GM12878 (cell line): Measurements from ENCODE around the gene COA3. TPM values are rescaled to one million over a fixed set of nuclear protein-coding genes. Genes with fewer than 3 reads are reported as not detected.

Source experiments
- ATAC-seq: fragments of 200-7000 bp; cut with Tn5 transposase; 3 replicates; pipeline ENCODE4 v1.9.1; 2020; ENCODE audit warnings: mild to moderate bottlenecking, moderate library complexity
- Bru-seq: library from RNA; stranded (reverse); fragments of 400-500 nt; gene quantifications from one replicate; lab custom pipeline; 2021; lab: Mats Ljungman, UMichigan
- BruChase-seq, 2 experiments: library from RNA; stranded (reverse); fragments of 400-500 nt; gene quantifications; one replicate each; lab custom pipeline; 2021; lab: Mats Ljungman, UMichigan
- BruUV-seq: library from RNA; stranded (reverse); fragments of 400-500 nt; replicated peaks from 2 replicates; lab custom pipeline; 2021; lab: Mats Ljungman, UMichigan
- CTCF ChIA-PET: fragments of 300-600 bp; sonication (Branson Sonifier 250); formaldehyde crosslinking; extraction: SDS; loops from one replicate; lab custom pipeline; 2021; ENCODE audit warnings: inconsistent platforms; lab: Yijun Ruan, JAX
- POLR2A ChIA-PET: fragments of 350-600 bp; formaldehyde crosslinking; extraction: SDS; loops from one replicate; lab custom pipeline; 2021; ENCODE audit warnings: inconsistent platforms; lab: Charles Lee
- RAD21 ChIA-PET: fragments of 300-600 bp; sonication (Branson Sonifier 250); formaldehyde crosslinking; loops from one replicate; lab custom pipeline; 2023; ENCODE audit warnings: antibody characterized with exemption; ENCODE audit not compliant: unreplicated experiment; lab: Charles Lee
- SMC1A ChIA-PET: fragments of 300-600 bp; sonication (Branson Sonifier 250); formaldehyde crosslinking; loops from one replicate; lab custom pipeline; 2023; ENCODE audit not compliant: unreplicated experiment, uncharacterized antibody; lab: Charles Lee
- DNase-seq: peaks from one replicate; pipeline ENCODE4 v3.0.0-alpha.2; 2011; ENCODE audit warnings: low read depth, low spot score
- FAIRE-seq: peaks from 3 replicates; lab custom pipeline; 2011; peaks lifted over from hg19 to GRCh38; lab: Jason Lieb, UNC
- H2AFZ ChIP-seq: 2 replicates; pipeline ENCODE4 v1.6.0; 2011; ENCODE audit warnings: low read depth, low read length, control low read depth; ENCODE audit not compliant: control insufficient read depth
- H3K27ac ChIP-seq: 2 replicates; pipeline ENCODE4 v1.5.1; 2011; ENCODE audit warnings: control low read depth; ENCODE audit not compliant: control insufficient read depth, insufficient read depth
- H3K27me3 ChIP-seq, 2 experiments: replicated peaks in 1 of 2; 2 replicates each; pipeline versions ENCODE4 v1.6.0 to v1.6.1; 2011; ENCODE audit warnings: low read length in 1 of 2; ENCODE audit not compliant: control insufficient read depth in 2 of 2, insufficient read depth in 2 of 2
- H3K36me3 ChIP-seq, 2 experiments: 2 replicates each; pipeline ENCODE4 v1.5.1; 2011; ENCODE audit warnings: low read length in 1 of 2; ENCODE audit not compliant: control insufficient read depth in 2 of 2, insufficient read depth in 2 of 2
- H3K4me1 ChIP-seq: 2 replicates; pipeline ENCODE4 v1.6.1; 2011; ENCODE audit warnings: mild to moderate bottlenecking, low read length, moderate library complexity, mixed read lengths; ENCODE audit not compliant: control insufficient read depth, insufficient read depth
- H3K4me2 ChIP-seq: 2 replicates; pipeline ENCODE4 v1.6.0; 2011; ENCODE audit warnings: control low read depth; ENCODE audit not compliant: control insufficient read depth, insufficient read depth
- H3K4me3 ChIP-seq: fragments of 200-600 bp; sonication (generic); 2 replicates; pipeline ENCODE4 v1.5.1; 2016
- H3K79me2 ChIP-seq: 2 replicates; pipeline ENCODE4 v1.6.0; 2011; ENCODE audit warnings: low read length; ENCODE audit not compliant: control insufficient read depth, insufficient read depth
- H3K9ac ChIP-seq: 2 replicates; pipeline ENCODE4 v1.8.0; 2011; ENCODE audit warnings: low read length, control low read depth, mixed read lengths; ENCODE audit not compliant: control insufficient read depth, insufficient read depth
- H3K9me3 ChIP-seq: replicated peaks from 3 replicates; pipeline ENCODE4 v1.5.1; 2011; ENCODE audit warnings: mild to moderate bottlenecking, low read length; ENCODE audit not compliant: control insufficient read depth, insufficient read depth
- H4K20me1 ChIP-seq: 2 replicates; pipeline ENCODE4 v1.6.0; 2011; ENCODE audit not compliant: control insufficient read depth, insufficient read depth
- CREB1 ChIP-seq: IDR thresholded peaks from 2 replicates; pipeline ENCODE4 v1.6.1; 2012; ENCODE audit warnings: low read depth, mild to moderate bottlenecking, inconsistent platforms
- EP300 ChIP-seq, 2 experiments: fragments of 150-350 bp in 1 of 2; IDR thresholded peaks; 2 replicates each; pipeline ENCODE4 v1.6.1; 2011 to 2012; ENCODE audit warnings: low read depth in 2 of 2, low read length in 2 of 2, borderline replicate concordance in 1 of 2, improper control_type of control experiment in 1 of 2, inconsistent platforms in 1 of 2; ENCODE audit not compliant: control insufficient read depth in 1 of 2
- EZH2 ChIP-seq: IDR thresholded peaks from 2 replicates; pipeline ENCODE4 v1.6.1; 2012; ENCODE audit warnings: low read depth, mild to moderate bottlenecking, control low read depth, inconsistent platforms, low read length, borderline replicate concordance; ENCODE audit not compliant: control insufficient read depth
- IKZF2 ChIP-seq, 2 experiments: fragments of 450-650 bp; IDR thresholded peaks; 2 replicates each; pipeline ENCODE4 v1.6.1; 2017; ENCODE audit warnings: mild to moderate bottlenecking in 2 of 2, moderate library complexity in 2 of 2
- NBN ChIP-seq: fragments of 450-650 bp; IDR thresholded peaks from 2 replicates; pipeline ENCODE4 v1.6.1; 2016
- NFIC ChIP-seq: IDR thresholded peaks from 2 replicates; pipeline ENCODE4 v1.6.1; 2012; ENCODE audit warnings: low read depth, mild to moderate bottlenecking, inconsistent platforms, low read length, moderate library complexity
- POLR2AphosphoS2 ChIP-seq: IDR thresholded peaks from 2 replicates; pipeline ENCODE4 v1.6.1; 2011; ENCODE audit warnings: low read depth, mild to moderate bottlenecking, low read length, improper control_type of control experiment, moderate library complexity
- SIN3A ChIP-seq: IDR thresholded peaks from 2 replicates; pipeline ENCODE4 v1.6.1; 2012; ENCODE audit warnings: low read depth, low read length, improper control_type of control experiment
- TCF7 ChIP-seq: IDR thresholded peaks from 2 replicates; pipeline ENCODE4 v1.6.1; 2014; ENCODE audit warnings: antibody characterized with exemption, borderline replicate concordance
- ZNF274 ChIP-seq: IDR thresholded peaks from one replicate; pipeline ENCODE4 v1.8.0; 2011; ENCODE audit not compliant: insufficient read length, insufficient read depth
- WGBS: methylation state at CpG from one replicate; pipeline ENCODE4 v1.1.6; 2016; ENCODE audit warnings: low lambda C conversion rate; ENCODE audit not compliant: insufficient replicate concordance, insufficient coverage; ENCODE audit errors: missing lambda C conversion rate; 5-methylcytosine and 5-hydroxymethylcytosine counted together
- in situ Hi-C: fragments of 300-500 bp; cut with MboI; formaldehyde crosslinking; loops from 9 replicates; pipeline ENCODE4 v1.14.3; 2018; ENCODE audit warnings: mixed read lengths
- intact Hi-C: fragments of 100-400 bp; cut with micrococcal nuclease; formaldehyde crosslinking; loops from one replicate; pipeline ENCODE4 v1.14.2; 2022; ENCODE audit not compliant: unreplicated experiment
- long read RNA-seq, 2 experiments: library from polyadenylated mRNA; unstranded; transcript quantifications; one replicate each; pipeline ENCODE4 v2.0.0, GENCODE V29; 2019 to 2020
- polyA minus RNA-seq, 3 experiments: library from RNA; depleted of rRNA, polyadenylated mRNA; stranded (reverse); fragments of >200 nt; gene quantifications; 2 replicates each; pipeline ENCODE4 v1.2.3, GENCODE V29; 2011
- polyA plus RNA-seq, 11 experiments: library from polyadenylated mRNA; depleted of rRNA in 4 of 11; unstranded in 6 of 11; stranded (reverse) in 5 of 11; fragments of >200 nt; fragmentation: Nextera tagmentation in 4 of 11; fragmentation: Illumina TruSeq in 1 of 11; extraction: Ambion mirVana in 4 of 11; extraction: Trizol in 1 of 11; gene quantifications; 1 replicate in 1 of 11; 2 replicates in 10 of 11; pipeline versions ENCODE4 v1.2.1 to v1.2.3, GENCODE V29; 2011 to 2016; ENCODE audit warnings: inconsistent platforms in 2 of 11, missing spikeins in 2 of 11, low read depth in 1 of 11
- total RNA-seq, 4 experiments: library from RNA; depleted of rRNA in 3 of 4; stranded (reverse); fragments of >200 nt in 3 of 4; fragmentation: Illumina TruSeq in 1 of 4; extraction: Trizol in 1 of 4; gene quantifications; 2 replicates each; pipeline versions ENCODE4 v1.2.1 to v1.2.3, GENCODE V29; 2013 to 2021
- TF ChIP-seq, protein P1 (sequence below): fragments of 450-650 bp; conservative IDR thresholded peaks from 2 replicates; pipeline ENCODE4 v1.6.1; 2017; ENCODE audit warnings: mild to moderate bottlenecking, moderate library complexity
- TF ChIP-seq, protein P2 (sequence below): fragments of 450-650 bp; IDR thresholded peaks from 2 replicates; pipeline ENCODE4 v1.6.1; 2016; ENCODE audit warnings: mild to moderate bottlenecking

Gene COA3, protein sequence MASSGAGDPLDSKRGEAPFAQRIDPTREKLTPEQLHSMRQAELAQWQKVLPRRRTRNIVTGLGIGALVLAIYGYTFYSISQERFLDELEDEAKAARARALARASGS
- total RNA-seq (2013; cell fraction: nucleolus; rRNA removed) = 16.2 and 16.6 TPM in 2 replicates
- total RNA-seq (2014; rRNA removed) = 67.1 and 69.8 TPM in 2 replicates
- total RNA-seq (2014; rRNA removed; fragmentation: Illumina TruSeq; extraction: Trizol) = 44.3 and 46.7 TPM in 2 replicates
- 44.0 and 45.2 TPM in 2 replicates for total RNA-seq (2021)
- polyA plus RNA-seq (2011; ENCODE audit: low read depth) = 57.2 TPM
- polyA plus RNA-seq (2011; rRNA removed) = 52.4 and 61.6 TPM in 2 replicates
- 84.3 and 87.9 TPM in 2 replicates for polyA plus RNA-seq (2011; cell fraction: cytosol; rRNA removed)
- polyA plus RNA-seq (2011; cell fraction: nucleus; rRNA removed) = 29.6 and 35.0 TPM in 2 replicates
- 42.6 and 44.0 TPM in 2 replicates for polyA plus RNA-seq (2012)
- 50.1 and 55.1 TPM in 2 replicates for polyA plus RNA-seq (2014; fragmentation: Illumina TruSeq; extraction: Trizol)
- polyA plus RNA-seq (2014; fragmentation: Nextera tagmentation; extraction: Ambion mirVana) = 100 to 1,000 TPM in 1 of 2 experiments, 10 to 100 TPM in 1; 86.5 to 123 TPM
- 62.1 and 62.4 TPM in 2 replicates for polyA plus RNA-seq (2014; rRNA removed)
- polyA plus RNA-seq (2016; fragmentation: Nextera tagmentation; extraction: Ambion mirVana) = 100 to 1,000 TPM; 154 to 161 TPM
- 28.1 and 42.8 TPM in 2 replicates for polyA minus RNA-seq (2011; rRNA and poly(A)+ RNA removed)
- 10.4 and 13.1 TPM in 2 replicates for polyA minus RNA-seq (2011; cell fraction: cytosol; rRNA and poly(A)+ RNA removed)
- polyA minus RNA-seq (2011; cell fraction: nucleus; rRNA and poly(A)+ RNA removed) = 17.3 and 17.4 TPM in 2 replicates
- Bru-seq, nascent RNA = percentile 79 among the genes with signal in this experiment
- percentile 84 among the genes with signal in this experiment for BruChase-seq, experiment 1, labeled RNA remaining after a 6-hour chase
- BruChase-seq, experiment 2, labeled RNA remaining after a 2-hour chase = percentile 82 among the genes with signal in this experiment
- long read RNA-seq, experiment 1, transcript COA3-201 (2 exons, 771 nt) = major isoform, 40 of 40 reads
- long read RNA-seq, experiment 1, partial matches to known transcripts = 0 of 40 reads
- long read RNA-seq, experiment 1, other reads (novel, unspliced or antisense) = 0 of 40 reads
- long read RNA-seq, experiment 2, transcript COA3-201 (2 exons, 771 nt) = major isoform, 101 of 101 reads
- long read RNA-seq, experiment 2, partial matches to known transcripts = 0 of 101 reads
- long read RNA-seq, experiment 2, other reads (novel, unspliced or antisense) = 0 of 101 reads

DNA sequence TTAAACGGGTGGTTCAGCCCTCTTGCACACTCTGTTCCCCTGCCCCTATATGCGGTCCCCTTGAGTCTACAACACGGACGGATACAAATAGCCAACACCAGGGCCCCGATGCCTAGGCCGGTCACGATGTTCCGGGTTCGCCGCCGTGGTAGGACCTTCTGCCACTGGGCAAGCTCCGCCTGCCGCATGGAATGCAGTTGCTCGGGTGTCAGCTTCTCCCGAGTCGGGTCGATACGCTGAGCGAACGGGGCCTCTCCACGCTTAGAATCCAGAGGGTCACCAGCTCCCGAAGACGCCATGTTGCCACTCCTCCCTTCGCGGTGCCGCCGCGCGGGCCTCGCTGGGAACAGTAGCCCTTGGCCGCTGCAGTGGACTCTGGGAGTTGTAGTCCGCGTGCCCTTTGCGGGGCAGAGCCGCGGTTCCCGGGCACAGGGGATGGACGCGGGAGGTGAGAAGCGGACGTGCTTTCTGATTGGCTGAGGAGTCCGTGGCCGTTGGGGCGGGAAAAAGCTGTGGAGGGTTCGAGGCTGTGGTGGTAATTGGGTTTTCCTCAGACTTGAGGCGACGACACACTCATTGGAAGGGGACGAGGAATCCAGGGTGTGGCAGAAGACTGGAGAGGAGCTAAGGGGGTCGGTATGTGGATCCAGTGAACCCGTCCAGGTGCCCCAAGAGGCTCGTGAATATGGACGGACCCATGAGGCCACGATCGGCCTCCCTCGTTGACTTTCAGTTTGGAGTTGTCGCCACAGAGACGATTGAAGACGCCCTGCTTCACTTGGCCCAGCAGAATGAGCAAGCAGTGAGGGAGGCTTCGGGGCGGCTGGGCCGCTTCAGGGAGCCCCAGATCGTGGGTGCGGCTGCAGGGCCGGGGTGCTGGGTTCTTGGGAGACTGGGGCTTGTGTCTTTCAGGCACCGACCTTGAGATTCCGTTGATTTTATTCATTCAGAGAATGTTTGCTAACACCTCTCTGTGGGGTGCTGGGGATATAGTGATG is at the start of gene COA3, which contains the start of gene CNTD1:
Gene COA3, minus strand, starts transcription at position 322 of the 998 bp plus-strand sequence. Its CDS starts 23 bp downstream, at position 299.
Gene CNTD1, plus strand, starts transcription at position 479 of the 998 bp plus-strand sequence. Its CDS starts 207 bp downstream, at position 686.
- FAIRE-seq (peak; percentile 92), DNase-seq (peak; percentile 31), ATAC-seq (peak; percentile 100)
- no TSS peak for BruUV-seq
- 25% methylated on average over 64 of the region's 66 CpGs for WGBS
- POLR2A ChIA-PET = interaction anchor here (0.6 kb wide), 1 partner anchor 179 kb away, joined by 3 read pairs; no protein-coding TSS in a partner anchor
- in situ Hi-C loops = no loop called here
- Histone ChIP-seq H3K27me3 (no peaks in the 10 kb centered on the region), H3K4me1 (peaks cover 10% of the 10 kb centered on the region), H3K27ac (no peak within 1 kb of the TSS), H3K9me3 (no peaks in the 10 kb centered on the region), H3K36me3 (no peaks in the 10 kb centered on the region), H3K9ac (peak within 1 kb of the TSS; percentile 81), H3K4me3 (peak within 1 kb of the TSS; percentile 76), H4K20me1 (no peaks in the 10 kb centered on the region), H3K79me2 (peaks cover 6% of the 10 kb centered on the region), H2AFZ (peak within 1 kb of the TSS; percentile 97), H3K4me2 (peak within 1 kb of the TSS; percentile 82)
- CTCF ChIA-PET = interaction anchor here (0.7 to 2.9 kb wide), 7 partner anchors 10 to 199 kb away, joined by 3 to 11 read pairs (median 5); partner anchors contain the start of genes BECN1, RPL27 and VPS25
- SMC1A ChIA-PET = interaction anchor here (1.1 to 1.7 kb wide), 3 partner anchors 12 to 357 kb away, joined by 3 to 4 read pairs (median 4); no protein-coding TSS in a partner anchor
- intact Hi-C loops = no loop called here
- RAD21 ChIA-PET = interaction anchor here (1.1 kb wide), 1 partner anchor 199 kb away, joined by 3 read pairs; the partner anchor contains the start of gene RPL27
- TF ChIP-seq SIN3A (peak; percentile 76), POLR2AphosphoS2 (0 out of 2 replicates have a peak, but pooled peaks have one; percentile 58), EZH2 (no peak), CREB1 (peak; percentile 64), TCF7 (no peak), EP300 (IDR thresholded peaks at IDR 0.05; ENCODE audit: borderline replicate concordance in 1 of 2, control insufficient read depth in 1 of 2, low read depth in 2 of 2, low read length in 2 of 2) (no peak), NFIC (no peak), NBN (peak; percentile 55; the same call in 1 of the 2 replicates), ZNF274 (no peak), IKZF2 (IDR thresholded peaks at IDR 0.05) (0 out of 4 replicates have a peak, but pooled peaks of 1 of the 2 experiments have one; percentile 43)
- TF ChIP-seq, protein P1, sequence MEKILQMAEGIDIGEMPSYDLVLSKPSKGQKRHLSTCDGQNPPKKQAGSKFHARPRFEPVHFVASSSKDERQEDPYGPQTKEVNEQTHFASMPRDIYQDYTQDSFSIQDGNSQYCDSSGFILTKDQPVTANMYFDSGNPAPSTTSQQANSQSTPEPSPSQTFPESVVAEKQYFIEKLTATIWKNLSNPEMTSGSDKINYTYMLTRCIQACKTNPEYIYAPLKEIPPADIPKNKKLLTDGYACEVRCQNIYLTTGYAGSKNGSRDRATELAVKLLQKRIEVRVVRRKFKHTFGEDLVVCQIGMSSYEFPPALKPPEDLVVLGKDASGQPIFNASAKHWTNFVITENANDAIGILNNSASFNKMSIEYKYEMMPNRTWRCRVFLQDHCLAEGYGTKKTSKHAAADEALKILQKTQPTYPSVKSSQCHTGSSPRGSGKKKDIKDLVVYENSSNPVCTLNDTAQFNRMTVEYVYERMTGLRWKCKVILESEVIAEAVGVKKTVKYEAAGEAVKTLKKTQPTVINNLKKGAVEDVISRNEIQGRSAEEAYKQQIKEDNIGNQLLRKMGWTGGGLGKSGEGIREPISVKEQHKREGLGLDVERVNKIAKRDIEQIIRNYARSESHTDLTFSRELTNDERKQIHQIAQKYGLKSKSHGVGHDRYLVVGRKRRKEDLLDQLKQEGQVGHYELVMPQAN = peak; percentile 85
- TF ChIP-seq, protein P2, sequence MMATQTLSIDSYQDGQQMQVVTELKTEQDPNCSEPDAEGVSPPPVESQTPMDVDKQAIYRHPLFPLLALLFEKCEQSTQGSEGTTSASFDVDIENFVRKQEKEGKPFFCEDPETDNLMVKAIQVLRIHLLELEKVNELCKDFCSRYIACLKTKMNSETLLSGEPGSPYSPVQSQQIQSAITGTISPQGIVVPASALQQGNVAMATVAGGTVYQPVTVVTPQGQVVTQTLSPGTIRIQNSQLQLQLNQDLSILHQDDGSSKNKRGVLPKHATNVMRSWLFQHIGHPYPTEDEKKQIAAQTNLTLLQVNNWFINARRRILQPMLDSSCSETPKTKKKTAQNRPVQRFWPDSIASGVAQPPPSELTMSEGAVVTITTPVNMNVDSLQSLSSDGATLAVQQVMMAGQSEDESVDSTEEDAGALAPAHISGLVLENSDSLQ = no peak
